GM21447 (cell line): ENCODE results near the gene DGCR2.
"Not testable (repeated sequence)": the region's sequence is repeated elsewhere in the genome, so short reads cannot be mapped to it uniquely, and the experiment has no call there.

ENCODE experiments used
- ATAC-seq: cut with Tn5 transposase; IDR thresholded peaks from one replicate; pipeline ENCODE4 v1.9.1; 2021; ENCODE audit not compliant: unreplicated experiment

The DGCR2 gene

DNA sequence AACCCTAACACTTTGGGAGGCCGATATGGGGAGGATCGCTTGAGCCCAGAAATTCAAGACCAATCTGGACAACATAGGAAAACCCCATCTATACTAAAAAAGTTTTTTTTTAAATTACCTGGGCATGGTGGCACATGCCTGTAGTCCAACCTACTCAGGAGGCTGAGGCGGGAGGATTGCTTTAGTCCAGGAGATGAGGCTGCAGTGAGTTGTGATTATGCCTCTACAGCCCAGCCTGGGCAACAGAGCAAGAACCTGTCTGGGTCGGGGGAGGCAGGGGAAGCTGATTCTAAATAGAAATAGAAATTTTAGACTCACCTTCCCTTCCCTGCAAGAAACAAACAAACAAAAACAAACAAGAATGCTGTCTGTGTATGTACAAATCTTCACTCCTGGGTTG is 133.3 kb downstream of the DGCR2 start:
- ATAC-seq, result no peak

GRCh38 chr22:18987765-18988164 is 134.4 kb downstream of the DGCR2 start:
- ATAC-seq, result no peak

GRCh38 chr22:18987114-18987513 is 135.1 kb downstream of the DGCR2 start:
- ATAC-seq, result not testable (repeated sequence)
